OCI-LY7 (cell line): ENCODE results near the gene ANKRD63. TPM values are rescaled to one million over a fixed set of nuclear protein-coding genes. Genes with fewer than 3 reads are reported as not detected.

Experiments
- BruUV-seq: library from RNA; stranded (reverse); fragments of 400-500 nt; replicated peaks from 2 replicates; lab custom pipeline; 2021; lab: Mats Ljungman, UMichigan
- CTCF ChIA-PET: fragments of 300-600 bp; sonication (Branson Sonifier 250); formaldehyde crosslinking; loops from one replicate; lab custom pipeline; 2022; ENCODE audit warnings: antibody characterized with exemption; ENCODE audit not compliant: unreplicated experiment; lab: Charles Lee
- POLR2A ChIA-PET: fragments of 300-600 bp; sonication (Branson Sonifier 250); formaldehyde crosslinking; loops from one replicate; lab custom pipeline; 2022; ENCODE audit warnings: antibody characterized with exemption; lab: Charles Lee
- DNase-seq: peaks from one replicate; pipeline ENCODE4 v3.0.0-alpha.2; 2015; ENCODE audit warnings: low spot score
- H2AFZ ChIP-seq: fragments of 200-600 bp; sonication (generic), shearing (Covaris generic); 2 replicates; pipeline ENCODE4 v1.6.1; 2014; ENCODE audit warnings: mild to moderate bottlenecking, antibody characterized with exemption, low read length, moderate library complexity
- H3K27ac ChIP-seq: fragments of 200-600 bp; sonication (generic); 2 replicates; pipeline ENCODE4 v1.5.1; 2014; ENCODE audit warnings: mixed run types, low read depth, mild to moderate bottlenecking, moderate library complexity, low read length, inconsistent platforms; ENCODE audit not compliant: poor library complexity, severe bottlenecking
- H3K36me3 ChIP-seq: fragments of 200-600 bp; sonication (generic); 2 replicates; pipeline ENCODE4 v1.6.1; 2014; ENCODE audit warnings: mild to moderate bottlenecking, antibody characterized with exemption, low read length, moderate library complexity, mixed read lengths; ENCODE audit not compliant: insufficient read depth
- H3K4me1 ChIP-seq: fragments of 200-600 bp; sonication (generic); 2 replicates; pipeline ENCODE4 v1.5.1; 2014; ENCODE audit warnings: mild to moderate bottlenecking, low read length; ENCODE audit not compliant: insufficient read depth, poor library complexity, severe bottlenecking
- H3K4me2 ChIP-seq: fragments of 200-600 bp; sonication (generic); 2 replicates; pipeline ENCODE4 v1.6.1; 2014; ENCODE audit warnings: mild to moderate bottlenecking, low read length
- H3K4me3 ChIP-seq: fragments of 200-600 bp; sonication (generic); 2 replicates; pipeline ENCODE4 v1.5.1; 2014; ENCODE audit warnings: mild to moderate bottlenecking, low read depth, low read length; ENCODE audit not compliant: poor library complexity, severe bottlenecking
- H3K79me2 ChIP-seq: fragments of 200-600 bp; sonication (generic); 2 replicates; pipeline ENCODE4 v1.6.1; 2016; ENCODE audit warnings: low read depth, mild to moderate bottlenecking, low read length, moderate library complexity, mixed read lengths; ENCODE audit not compliant: insufficient read depth
- H3K9me2 ChIP-seq: fragments of 200-600 bp; sonication (generic); 2 replicates; pipeline ENCODE4 v1.6.1; 2016; ENCODE audit warnings: mild to moderate bottlenecking, low read length, mixed read lengths; ENCODE audit not compliant: insufficient read depth
- H3K9me3 ChIP-seq: fragments of 200-600 bp; sonication (generic); 2 replicates; pipeline ENCODE4 v1.6.1; 2014; ENCODE audit warnings: mild to moderate bottlenecking, mixed run types, low read length, mixed read lengths
- H4K20me1 ChIP-seq: fragments of 200-600 bp; sonication (generic); 2 replicates; pipeline ENCODE4 v1.6.1; 2014; ENCODE audit warnings: mild to moderate bottlenecking, antibody characterized with exemption, low read length, moderate library complexity, mixed read lengths; ENCODE audit not compliant: insufficient read depth
- CTCF ChIP-seq: fragments of 200-600 bp; sonication (generic); conservative IDR thresholded peaks from 2 replicates; pipeline ENCODE4 v1.5.1; 2014; ENCODE audit warnings: mild to moderate bottlenecking, antibody characterized with exemption, low read length, moderate library complexity, mixed read lengths
- EZH2phosphoT487 ChIP-seq: fragments of 200-600 bp; sonication (generic); IDR thresholded peaks from 2 replicates; pipeline ENCODE4 v1.6.1; 2018; ENCODE audit warnings: low read depth, borderline replicate concordance, mild to moderate bottlenecking, mixed run types, antibody characterized with exemption, low read length, moderate library complexity, mixed read lengths
- intact Hi-C: fragments of 100-400 bp; cut with micrococcal nuclease; formaldehyde crosslinking; loops from one replicate; pipeline ENCODE4 v1.10.0; 2022; ENCODE audit not compliant: unreplicated experiment
- total RNA-seq, 2 experiments: library from RNA; depleted of rRNA in 1 of 2; stranded (reverse); fragments of >200 nt in 1 of 2; shearing (Covaris generic) in 1 of 2; gene quantifications; 2 replicates each; pipeline ENCODE4 v1.2.3, GENCODE V29; 2014 to 2022

Gene ANKRD63
- total RNA-seq, 2 experiments from 2014 or later: not detected

- TF ChIP-seq CTCF (no peak), EZH2phosphoT487 (no peak)
- POLR2A ChIA-PET: interaction anchor here (0.8 kb wide), 1 partner anchor 27 kb away, joined by 3 read pairs; no protein-coding TSS in a partner anchor
- Histone ChIP-seq H3K9me2 (no peaks in the 10 kb centered on the region), H3K36me3 (no peaks in the 10 kb centered on the region; the same call in 1 of the 2 replicates), H3K4me2 (no peak overlapping the region), H3K79me2 (no peaks in the 10 kb centered on the region), H3K4me3 (no peak overlapping the region), H3K9me3 (no peaks in the 10 kb centered on the region), H3K4me1 (no peaks in the 10 kb centered on the region), H3K27ac (no peak overlapping the region), H2AFZ (no peak overlapping the region), H4K20me1 (no peaks in the 10 kb centered on the region)
- no TSS peak for BruUV-seq
- intact Hi-C loops: loop anchor here (5.0 kb wide), 3 partner anchors 163 to 483 kb away; partner anchors contain the start of gene BMF
- CTCF ChIA-PET: interaction anchor here (0.7 kb wide), 1 partner anchor 38 kb away, joined by 3 read pairs; no protein-coding TSS in a partner anchor
- DNase-seq: no peak
These were observed 12.4 kb downstream of the ANKRD63 start for GRCh38 chr15:40270246-40270995.

- ChIA-PET CTCF (interaction anchor here (0.7 kb wide), 1 partner anchor 39 kb away, joined by 3 read pairs; no protein-coding TSS in a partner anchor), POLR2A (interaction anchor here (0.8 to 0.9 kb wide), 2 partner anchors 27 to 40 kb away, joined by 3 read pairs; no protein-coding TSS in a partner anchor)
- Histone ChIP-seq H3K4me1 (no peaks in the 10 kb centered on the region), H2AFZ (no peak overlapping the region), H3K9me2 (no peaks in the 10 kb centered on the region), H3K79me2 (no peaks in the 10 kb centered on the region), H3K27ac (no peak overlapping the region), H3K9me3 (no peaks in the 10 kb centered on the region), H3K4me2 (no peak overlapping the region), H3K36me3 (no peaks in the 10 kb centered on the region; the same call in 1 of the 2 replicates), H3K4me3 (no peak overlapping the region), H4K20me1 (no peaks in the 10 kb centered on the region)
- no peak for DNase-seq
- BruUV-seq: no TSS peak
- TF ChIP-seq CTCF (no peak), EZH2phosphoT487 (no peak)
- intact Hi-C loops: loop anchor here (5.0 kb wide), 3 partner anchors 162 to 482 kb away; partner anchors contain the start of gene BMF
These were observed 13.3 kb downstream of the ANKRD63 start for GRCh38 chr15:40269604-40270003.
